CD4-positive, alpha-beta T cell (primary cell): ENCODE results near the gene PIGM. TPM values are rescaled to one million over a fixed set of nuclear protein-coding genes. Genes with fewer than 3 reads are reported as not detected.

Experiments
- ATAC-seq: fragments of 200-7000 bp; cut with Tn5 transposase; one replicate; pipeline ENCODE4 v1.10.0; 2022; ENCODE audit warnings: mild to moderate bottlenecking; ENCODE audit not compliant: poor library complexity
- CTCF ChIA-PET: fragments of 350-600 bp; sonication (Branson Sonifier 250); formaldehyde crosslinking; loops from one replicate; lab custom pipeline; 2021; ENCODE audit warnings: antibody characterized with exemption, inconsistent platforms; lab: Charles Lee
- POLR2A ChIA-PET: fragments of 350-600 bp; sonication (Branson Sonifier 250); formaldehyde crosslinking; loops from one replicate; lab custom pipeline; 2021; ENCODE audit warnings: antibody characterized with exemption, inconsistent platforms; lab: Charles Lee
- DNase-seq, 14 experiments: peaks; one replicate each; pipeline ENCODE4 v3.0.0-alpha.2; 2013 to 2020; ENCODE audit warnings: mixed read lengths in 2 of 14
- H3K27ac ChIP-seq, 2 donors: one replicate each; pipeline versions ENCODE4 v1.5.1 to v1.7.0; 2013; ENCODE audit warnings: low read length in 2 of 2, low read depth in 1 of 2, mild to moderate bottlenecking in 1 of 2
- H3K27me3 ChIP-seq, 2 experiments: 1 replicate in 1 of 2; 2 replicates in 1 of 2; pipeline versions ENCODE4 v1.6.1 to v1.7.0; 2013; ENCODE audit warnings: low read length in 2 of 2, control low read depth in 1 of 2, mild to moderate bottlenecking in 1 of 2, moderate library complexity in 1 of 2; ENCODE audit not compliant: insufficient read depth in 2 of 2, control insufficient read depth in 1 of 2
- H3K36me3 ChIP-seq: one replicate; pipeline ENCODE4 v1.6.1; 2013; ENCODE audit warnings: low read length, control low read depth; ENCODE audit not compliant: insufficient read depth
- H3K4me1 ChIP-seq: one replicate; pipeline ENCODE4 v1.6.1; 2013; ENCODE audit warnings: low read length, control low read depth; ENCODE audit not compliant: insufficient read depth
- H3K4me3 ChIP-seq: one replicate; pipeline ENCODE4 v1.5.1; 2013; ENCODE audit warnings: mild to moderate bottlenecking, low read length, moderate library complexity
- H3K9me3 ChIP-seq, 2 experiments: 1 replicate in 1 of 2; 2 replicates in 1 of 2; pipeline versions ENCODE4 v1.6.1 to v1.7.0; 2013; ENCODE audit warnings: low read length in 2 of 2, mild to moderate bottlenecking in 2 of 2, control low read depth in 1 of 2, moderate library complexity in 1 of 2; ENCODE audit not compliant: control insufficient read depth in 1 of 2, insufficient read depth in 1 of 2
- H3K27ac Mint-ChIP-seq: one replicate; pipeline ENCODE4 v1.8.0; 2020; ENCODE audit warnings: mixed read lengths
- H3K27me3 Mint-ChIP-seq: one replicate; pipeline ENCODE4 v1.8.0; 2021; ENCODE audit warnings: mixed read lengths
- H3K36me3 Mint-ChIP-seq: one replicate; pipeline ENCODE4 v1.8.0; 2021; ENCODE audit warnings: low read depth, mixed read lengths
- H3K4me1 Mint-ChIP-seq: one replicate; pipeline ENCODE4 v1.8.0; 2021; ENCODE audit warnings: low read depth, mixed read lengths
- H3K4me3 Mint-ChIP-seq: one replicate; pipeline ENCODE4 v1.8.0; 2020; ENCODE audit warnings: mild to moderate bottlenecking, mixed read lengths
- H3K9me3 Mint-ChIP-seq: one replicate; pipeline ENCODE4 v1.8.0; 2020; ENCODE audit warnings: mixed read lengths
- intact Hi-C, 2 experiments: fragments of 100-400 bp; cut with DNase I in 1 of 2; cut with micrococcal nuclease in 1 of 2; formaldehyde crosslinking; loops; one replicate each; pipeline versions ENCODE4 v1.15.1 to v1.9.0; 2023 to 2025; cut with DNase I, micrococcal nuclease
- total RNA-seq, 174 experiments: library from RNA in 2 of 174; stranded (reverse) in 2 of 174; gene quantifications; one replicate each; pipeline ENCODE4 v1.2.3 and lab custom pipeline; 2021 to 2026
- TF ChIP-seq, protein P1 (sequence below): fragments of 200-600 bp; IDR thresholded peaks from one replicate; pipeline ENCODE4 v1.8.0; 2022; ENCODE audit warnings: antibody characterized with exemption, mild to moderate bottlenecking

PIGM gene
- total RNA-seq, 2 experiments from 2014 or later = 2.1 to 2.2 TPM

GRCh38 chr1:160056648-160057169 lies 24.9 kb upstream of the PIGM start:
- ChIA-PET CTCF (no interaction called here), POLR2A (no interaction called here)
- Mint-ChIP-seq H3K4me3 (no peak overlapping the region), H3K27me3 (peaks cover 59% of the 10 kb centered on the region), H3K36me3 (no peaks in the 10 kb centered on the region), H3K27ac (no peak overlapping the region), H3K9me3 (no peaks in the 10 kb centered on the region), H3K4me1 (no peaks in the 10 kb centered on the region)
- ATAC-seq (no peak), DNase-seq (no peak)
- Histone ChIP-seq H3K4me3 (no peak overlapping the region), H3K9me3 (no peaks in the 10 kb centered on the region), H3K4me1 (no peaks in the 10 kb centered on the region), H3K36me3 (no peaks in the 10 kb centered on the region), H3K27ac (no peak overlapping the region), H3K27me3 (peaks cover 8 to 13% of the 10 kb centered on the region in 2 experiments)
- TF ChIP-seq, protein P1, sequence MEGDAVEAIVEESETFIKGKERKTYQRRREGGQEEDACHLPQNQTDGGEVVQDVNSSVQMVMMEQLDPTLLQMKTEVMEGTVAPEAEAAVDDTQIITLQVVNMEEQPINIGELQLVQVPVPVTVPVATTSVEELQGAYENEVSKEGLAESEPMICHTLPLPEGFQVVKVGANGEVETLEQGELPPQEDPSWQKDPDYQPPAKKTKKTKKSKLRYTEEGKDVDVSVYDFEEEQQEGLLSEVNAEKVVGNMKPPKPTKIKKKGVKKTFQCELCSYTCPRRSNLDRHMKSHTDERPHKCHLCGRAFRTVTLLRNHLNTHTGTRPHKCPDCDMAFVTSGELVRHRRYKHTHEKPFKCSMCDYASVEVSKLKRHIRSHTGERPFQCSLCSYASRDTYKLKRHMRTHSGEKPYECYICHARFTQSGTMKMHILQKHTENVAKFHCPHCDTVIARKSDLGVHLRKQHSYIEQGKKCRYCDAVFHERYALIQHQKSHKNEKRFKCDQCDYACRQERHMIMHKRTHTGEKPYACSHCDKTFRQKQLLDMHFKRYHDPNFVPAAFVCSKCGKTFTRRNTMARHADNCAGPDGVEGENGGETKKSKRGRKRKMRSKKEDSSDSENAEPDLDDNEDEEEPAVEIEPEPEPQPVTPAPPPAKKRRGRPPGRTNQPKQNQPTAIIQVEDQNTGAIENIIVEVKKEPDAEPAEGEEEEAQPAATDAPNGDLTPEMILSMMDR = no peak
- intact Hi-C loops = no loop called here

DNA sequence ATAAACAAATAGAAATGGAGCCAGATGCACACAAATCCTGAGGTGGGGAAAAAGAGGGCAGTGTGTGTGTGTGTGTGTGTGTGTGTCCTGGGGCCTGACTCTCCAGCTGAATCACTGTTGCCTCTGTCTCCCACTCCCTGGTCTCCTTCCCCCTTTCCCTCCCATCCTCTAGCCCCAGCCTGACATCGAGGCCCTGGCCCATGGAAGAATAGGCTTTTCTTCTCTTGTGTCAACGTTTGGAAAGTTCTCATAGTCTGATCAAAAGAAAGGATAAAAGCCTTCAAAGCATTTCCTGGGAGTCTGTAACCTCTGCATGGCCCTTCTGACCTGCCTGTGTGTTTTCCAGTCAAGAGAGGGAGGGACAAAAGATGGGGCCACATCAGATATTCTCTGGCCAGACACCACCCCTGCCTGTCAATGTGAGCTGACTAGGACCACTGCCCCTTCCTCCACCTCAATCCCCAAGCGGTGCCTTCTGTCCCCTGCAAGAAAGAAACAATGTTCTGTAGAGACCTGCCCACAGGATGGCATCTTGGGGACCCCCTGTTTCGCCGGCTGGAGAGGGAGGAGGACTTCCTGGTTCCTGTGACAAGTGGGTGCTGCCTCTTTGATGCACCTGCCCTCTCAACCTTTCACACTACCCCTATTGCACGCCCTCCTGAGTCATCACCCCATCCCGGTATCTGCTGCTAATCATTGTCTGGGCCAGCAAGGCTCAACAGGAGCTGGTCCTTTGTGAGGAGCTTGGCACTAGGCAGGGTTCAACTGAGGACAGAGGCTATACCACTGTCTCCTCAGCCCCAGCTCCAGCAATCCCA lies 22.0 kb upstream of the PIGM start:
- no peaks in the 10 kb centered on the region for H3K9me3 ChIP-seq
- ChIA-PET POLR2A (no interaction called here), CTCF (no interaction called here)
- Mint-ChIP-seq H3K27me3 (peaks cover 50% of the 10 kb centered on the region), H3K36me3 (no peaks in the 10 kb centered on the region), H3K27ac (no peak overlapping the region), H3K9me3 (no peaks in the 10 kb centered on the region), H3K4me3 (no peak overlapping the region), H3K4me1 (no peaks in the 10 kb centered on the region)
- peaks cover 8 to 13% of the 10 kb centered on the region in 2 experiments for H3K27me3 ChIP-seq
- TF ChIP-seq, protein P1 = no peak
- intact Hi-C loops = no loop called here
- no peak overlapping the region for H3K4me3 ChIP-seq
- H3K36me3 ChIP-seq = no peaks in the 10 kb centered on the region
- ATAC-seq = no peak
- no peak for DNase-seq
- no peak overlapping the region for H3K27ac ChIP-seq
- no peaks in the 10 kb centered on the region for H3K4me1 ChIP-seq

DNA sequence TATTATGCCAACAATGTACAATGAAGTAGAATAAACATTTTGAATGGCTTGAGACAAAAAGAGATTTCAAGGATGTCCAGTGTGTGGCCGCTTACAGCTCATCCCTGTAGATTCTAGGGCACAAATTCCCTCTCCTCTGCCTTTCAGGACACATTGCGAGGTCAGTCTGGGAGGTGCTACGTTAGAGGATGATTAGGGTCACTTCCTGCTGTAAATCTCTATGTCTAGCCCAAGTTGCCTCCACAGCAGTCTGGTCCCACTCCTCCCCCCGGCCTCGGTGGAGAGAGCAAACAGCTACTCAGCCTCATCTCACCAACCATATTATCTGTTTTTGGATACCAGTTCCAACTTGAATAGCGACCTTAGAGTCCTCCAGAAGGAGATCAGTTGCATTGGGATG lies 21.1 kb upstream of the PIGM start:
- H3K9me3 Mint-ChIP-seq = no peaks in the 10 kb centered on the region
- no peak overlapping the region for H3K27ac ChIP-seq
- no peak for ATAC-seq
- H3K4me1 ChIP-seq = no peaks in the 10 kb centered on the region
- H3K27ac Mint-ChIP-seq = no peak overlapping the region
- ChIA-PET CTCF (no interaction called here), POLR2A (no interaction called here)
- H3K27me3 ChIP-seq = peaks cover 8 to 12% of the 10 kb centered on the region in 2 experiments
- H3K27me3 Mint-ChIP-seq = peaks cover 50% of the 10 kb centered on the region
- H3K4me3 Mint-ChIP-seq = no peak overlapping the region
- no peak for DNase-seq
- H3K4me3 ChIP-seq = no peak overlapping the region
- H3K36me3 ChIP-seq = no peaks in the 10 kb centered on the region
- H3K9me3 ChIP-seq = no peaks in the 10 kb centered on the region
- TF ChIP-seq, protein P1 = no peak
- no peaks in the 10 kb centered on the region for H3K36me3 Mint-ChIP-seq
- no peaks in the 10 kb centered on the region for H3K4me1 Mint-ChIP-seq
- intact Hi-C loops = no loop called here
